ACC112 (cell line): ENCODE measurements around the gene ONECUT3.
A peak's percentile ranks its signal among the peaks of the same experiment; 100 is the strongest.

ENCODE experiments used
- H2AFZ ChIP-seq: fragments of 200-600 bp; sonication (generic); one replicate; pipeline ENCODE4 v1.6.0; 2017; ENCODE audit warnings: antibody characterized with exemption, low read length; ENCODE audit not compliant: unreplicated experiment
- H3K27ac ChIP-seq: fragments of 200-600 bp; sonication (generic); 2 replicates; pipeline ENCODE4 v1.5.1; 2014; ENCODE audit warnings: low read depth, mild to moderate bottlenecking, antibody characterized with exemption, low read length, moderate library complexity
- H3K27me3 ChIP-seq: fragments of 200-600 bp; sonication (generic); 2 replicates; pipeline ENCODE4 v1.6.1; 2014; ENCODE audit warnings: mild to moderate bottlenecking, antibody characterized with exemption, low read length, moderate library complexity, mixed read lengths; ENCODE audit not compliant: insufficient read depth
- H3K36me3 ChIP-seq: fragments of 200-600 bp; sonication (generic); 2 replicates; pipeline ENCODE4 v1.6.1; 2016; ENCODE audit warnings: mild to moderate bottlenecking, antibody characterized with exemption, low read length, moderate library complexity, mixed read lengths; ENCODE audit not compliant: insufficient read depth
- H3K4me1 ChIP-seq: fragments of 200-600 bp; sonication (generic); one replicate; pipeline ENCODE4 v1.6.1; 2016; ENCODE audit warnings: low read length, mixed read lengths; ENCODE audit not compliant: insufficient read depth, unreplicated experiment, control insufficient read depth
- H3K4me3 ChIP-seq: fragments of 200-600 bp; sonication (generic); 2 replicates; pipeline ENCODE4 v1.5.1; 2014; ENCODE audit warnings: mild to moderate bottlenecking, low read depth, low read length
- H3K79me2 ChIP-seq: fragments of 200-600 bp; sonication (generic); one replicate; pipeline ENCODE4 v1.6.0; 2016; ENCODE audit warnings: low read length; ENCODE audit not compliant: control insufficient read depth, unreplicated experiment, insufficient read depth

ONECUT3 gene

GRCh38 chr19:1719519-1719918 is 33.8 kb upstream of the ONECUT3 start:
- no peak overlapping the region for H2AFZ ChIP-seq
- no peak overlapping the region for H3K27ac ChIP-seq
- H3K27me3 ChIP-seq = peaks cover 33% of the 10 kb centered on the region
- H3K79me2 ChIP-seq = no peaks in the 10 kb centered on the region
- H3K4me3 ChIP-seq = no peak overlapping the region
- H3K4me1 ChIP-seq = no peaks in the 10 kb centered on the region
- no peaks in the 10 kb centered on the region for H3K36me3 ChIP-seq

- Histone ChIP-seq H3K36me3 (no peaks in the 10 kb centered on the region), H3K27ac (no peak overlapping the region), H3K79me2 (no peaks in the 10 kb centered on the region), H3K4me3 (no peak overlapping the region), H3K4me1 (no peaks in the 10 kb centered on the region), H3K27me3 (peaks cover 33% of the 10 kb centered on the region), H2AFZ (no peak overlapping the region)
Measured at GRCh38 chr19:1720237-1720636, 33.1 kb upstream of the ONECUT3 start.

- Histone ChIP-seq H3K36me3 (no peaks in the 10 kb centered on the region), H3K27me3 (peaks cover 20% of the 10 kb centered on the region), H3K79me2 (no peaks in the 10 kb centered on the region), H3K4me1 (no peaks in the 10 kb centered on the region), H3K27ac (no peak overlapping the region), H3K4me3 (peak overlapping the region; percentile 78), H2AFZ (peak overlapping the region; percentile 84)
Measured at GRCh38 chr19:1725100-1726064, 27.9 kb upstream of the ONECUT3 start.

GRCh38 chr19:1728816-1729567 is 24.3 kb upstream of the ONECUT3 start:
- H3K27ac ChIP-seq = no peak overlapping the region
- H3K27me3 ChIP-seq = peaks cover 19% of the 10 kb centered on the region
- no peaks in the 10 kb centered on the region for H3K4me1 ChIP-seq
- H3K36me3 ChIP-seq = no peaks in the 10 kb centered on the region
- H3K4me3 ChIP-seq = no peak overlapping the region
- no peaks in the 10 kb centered on the region for H3K79me2 ChIP-seq
- H2AFZ ChIP-seq = no peak overlapping the region

GRCh38 chr19:1729568-1729925 is 23.8 kb upstream of the ONECUT3 start:
- Histone ChIP-seq H3K79me2 (no peaks in the 10 kb centered on the region), H3K27ac (no peak overlapping the region), H3K4me3 (no peak overlapping the region), H3K36me3 (no peaks in the 10 kb centered on the region), H3K4me1 (no peaks in the 10 kb centered on the region), H2AFZ (no peak overlapping the region), H3K27me3 (peaks cover 24% of the 10 kb centered on the region)

GRCh38 chr19:1730157-1730556 is 23.1 kb upstream of the ONECUT3 start:
- Histone ChIP-seq H3K4me3 (no peak overlapping the region), H2AFZ (no peak overlapping the region), H3K27ac (no peak overlapping the region), H3K4me1 (no peaks in the 10 kb centered on the region), H3K36me3 (no peaks in the 10 kb centered on the region), H3K27me3 (peaks cover 30% of the 10 kb centered on the region), H3K79me2 (no peaks in the 10 kb centered on the region)

GRCh38 chr19:1734321-1734966 is 18.9 kb upstream of the ONECUT3 start:
- Histone ChIP-seq H3K79me2 (no peaks in the 10 kb centered on the region), H3K27me3 (peaks cover 27% of the 10 kb centered on the region), H3K4me1 (no peaks in the 10 kb centered on the region), H3K36me3 (no peaks in the 10 kb centered on the region), H2AFZ (no peak overlapping the region), H3K4me3 (no peak overlapping the region), H3K27ac (no peak overlapping the region)

GRCh38 chr19:1736280-1736679 is 17.0 kb upstream of the ONECUT3 start:
- H3K36me3 ChIP-seq = no peaks in the 10 kb centered on the region
- no peaks in the 10 kb centered on the region for H3K4me1 ChIP-seq
- H3K79me2 ChIP-seq = no peaks in the 10 kb centered on the region
- no peak overlapping the region for H3K4me3 ChIP-seq
- no peak overlapping the region for H2AFZ ChIP-seq
- peaks cover 27% of the 10 kb centered on the region for H3K27me3 ChIP-seq
- no peak overlapping the region for H3K27ac ChIP-seq

- Histone ChIP-seq H2AFZ (no peak overlapping the region), H3K4me1 (no peaks in the 10 kb centered on the region), H3K36me3 (no peaks in the 10 kb centered on the region), H3K79me2 (no peaks in the 10 kb centered on the region), H3K27me3 (peaks cover 27% of the 10 kb centered on the region), H3K4me3 (no peak overlapping the region), H3K27ac (no peak overlapping the region)
Measured at GRCh38 chr19:1736927-1737326, 16.4 kb upstream of the ONECUT3 start.

- Histone ChIP-seq H3K4me1 (peaks cover 1% of the 10 kb centered on the region), H3K27me3 (peaks cover 18% of the 10 kb centered on the region), H3K79me2 (no peaks in the 10 kb centered on the region)
Measured at GRCh38 chr19:1739960-1740629, 13.2 kb upstream of the ONECUT3 start.

More at GRCh38 chr19:1739960-1740629, 13.2 kb upstream of the ONECUT3 start:
- Histone ChIP-seq H3K4me3 (no peak overlapping the region), H2AFZ (no peak overlapping the region), H3K36me3 (no peaks in the 10 kb centered on the region), H3K27ac (no peak overlapping the region)
